ENCODE data around the gene GPR108.
"Not testable (repeated sequence)": the region's sequence is repeated elsewhere in the genome, so short reads cannot be mapped to it uniquely, and the experiment has no call there.

The GPR108 gene

GRCh38 chr19:6760606-6761005 is 23.2 kb upstream of the GPR108 start:
- DNase-seq = no peak

GRCh38 chr19:6754653-6755463 is 17.5 kb upstream of the GPR108 start:
- DNase-seq = no peak

- no peak for DNase-seq
Measured at GRCh38 chr19:6754136-6754535, 16.8 kb upstream of the GPR108 start.

- DNase-seq = peak; percentile 67 to 82 (median 78)
Measured at GRCh38 chr19:6753178-6754031, 16.0 kb upstream of the GPR108 start.

GRCh38 chr19:6752256-6753177 is 15.1 kb upstream of the GPR108 start:
- DNase-seq = no peak

GRCh38 chr19:6751189-6751588 is 13.8 kb upstream of the GPR108 start:
- DNase-seq = no peak

GRCh38 chr19:6750062-6750461 is 12.7 kb upstream of the GPR108 start:
- no peak for DNase-seq

GRCh38 chr19:6748543-6748942 is 11.2 kb upstream of the GPR108 start:
- DNase-seq = not testable (repeated sequence)

GRCh38 chr19:6745965-6746364 is 8.6 kb upstream of the GPR108 start:
- DNase-seq = no peak

GRCh38 chr19:6744381-6745301 is 7.3 kb upstream of the GPR108 start:
- no peak for DNase-seq

GRCh38 chr19:6743714-6744380 is 6.5 kb upstream of the GPR108 start:
- DNase-seq = no peak

GRCh38 chr19:6743066-6743465 is 5.7 kb upstream of the GPR108 start:
- no peak for DNase-seq

- DNase-seq = peak in 1 of 6 experiments; percentile 17
Measured at GRCh38 chr19:6740589-6741343, 3.4 kb upstream of the GPR108 start.

- DNase-seq = peak in 1 of 6 experiments; percentile 26
Measured at GRCh38 chr19:6739883-6740588, 2.7 kb upstream of the GPR108 start.

- peak; percentile 58 to 86 (median 76) for DNase-seq
Measured at GRCh38 chr19:6739390-6739882, 2.1 kb upstream of the GPR108 start, which contains the start of gene TRIP10. Gene TRIP10, plus strand, starts transcription at chr19:6739680. Its CDS starts 82 bp downstream, at chr19:6739762.

GRCh38 chr19:6738787-6739389 is 1.5 kb upstream of the GPR108 start:
- peak in 3 of 6 experiments; percentile 48 to 62 (median 53) for DNase-seq

- peak; percentile 53 to 77 (median 68) for DNase-seq
Measured at GRCh38 chr19:6737873-6738786, 750 bp upstream of the GPR108 start.

GRCh38 chr19:6736917-6737283 is 480 bp downstream of the GPR108 start:
- DNase-seq = no peak
